K562 (cell line): ENCODE data around the gene ERC2. TPM values are rescaled to one million over a fixed set of nuclear protein-coding genes. Genes with fewer than 3 reads are reported as not detected.

ENCODE experiments used
- ATAC-seq: fragments of 200-7000 bp; cut with Tn5 transposase; 3 replicates; pipeline ENCODE4 v1.9.1; 2020; ENCODE audit warnings: moderate library complexity
- BruUV-seq: library from RNA; stranded (reverse); fragments of 400-500 nt; replicated peaks from 2 replicates; lab custom pipeline; 2021; lab: Mats Ljungman, UMichigan
- CTCF ChIA-PET: fragments of 300-600 bp; formaldehyde crosslinking; extraction: SDS; loops from one replicate; lab custom pipeline; 2021; ENCODE audit warnings: low intra/inter-chr PET ratio; lab: Yijun Ruan, JAX
- POLR2A ChIA-PET: fragments of 300-600, 350-650 bp; sonication (Branson Sonifier 250); formaldehyde crosslinking; extraction: SDS; loops from one replicate; lab custom pipeline; 2021; ENCODE audit warnings: antibody characterized with exemption, inconsistent platforms; lab: Yijun Ruan, JAX
- DNase-seq, 4 experiments: peaks; one replicate each; pipeline versions ENCODE4 v3.0.0 to v3.0.0-alpha.2; 2011 to 2018; ENCODE audit warnings: low spot score in 3 of 4, mixed read lengths in 3 of 4; ENCODE audit errors: extremely low read depth in 1 of 4
- FAIRE-seq: peaks from 2 replicates; lab custom pipeline; 2011; peaks lifted over from hg19 to GRCh38; lab: Jason Lieb, UNC
- H2AFZ ChIP-seq: 2 replicates; pipeline ENCODE4 v1.6.0; 2011; ENCODE audit warnings: low read depth, low read length, control low read depth, inconsistent platforms
- H3K27ac ChIP-seq: fragments of 200-600 bp; 3 replicates; pipeline ENCODE4 v1.8.0; 2011; ENCODE audit warnings: low read depth, mild to moderate bottlenecking, control low read depth, inconsistent platforms, low read length, moderate library complexity, mixed read lengths; ENCODE audit errors: extremely low read depth
- H3K27me3 ChIP-seq, 2 experiments: fragments of 300-600 bp in 1 of 2; 2 replicates in 1 of 2; 3 replicates in 1 of 2; pipeline versions ENCODE4 v1.6.0 to v1.8.0; 2011; ENCODE audit warnings: inconsistent platforms in 2 of 2, low read length in 2 of 2, mild to moderate bottlenecking in 1 of 2, mixed read lengths in 1 of 2, moderate library complexity in 1 of 2; ENCODE audit not compliant: control insufficient read depth in 2 of 2, insufficient read depth in 2 of 2
- H3K36me3 ChIP-seq: fragments of 300-600 bp; 3 replicates; pipeline ENCODE4 v1.8.0; 2011; ENCODE audit warnings: mild to moderate bottlenecking, low read length, inconsistent platforms; ENCODE audit not compliant: control insufficient read depth, insufficient read depth
- H3K4me1 ChIP-seq, 2 experiments: fragments of 200-600 bp in 1 of 2; replicated peaks in 1 of 2; 2 replicates in 1 of 2; 3 replicates in 1 of 2; pipeline versions ENCODE4 v1.5.1 to v1.8.0; 2011; ENCODE audit warnings: inconsistent platforms in 2 of 2, low read length in 2 of 2, mild to moderate bottlenecking in 1 of 2, mixed read lengths in 1 of 2, moderate library complexity in 1 of 2; ENCODE audit not compliant: control insufficient read depth in 2 of 2, insufficient read depth in 2 of 2
- H3K4me2 ChIP-seq: 2 replicates; pipeline ENCODE4 v1.6.1; 2011; ENCODE audit warnings: low read length, control low read depth, inconsistent platforms, mixed read lengths; ENCODE audit not compliant: insufficient read depth
- H3K4me3 ChIP-seq: fragments of 200-600 bp; sonication (generic), shearing (Covaris generic); 2 replicates; pipeline ENCODE4 v1.5.1; 2016; ENCODE audit warnings: control low read depth, inconsistent platforms
- H3K79me2 ChIP-seq: fragments of 200-600 bp; 3 replicates; pipeline ENCODE4 v1.8.0; 2011; ENCODE audit warnings: low read length, inconsistent platforms; ENCODE audit not compliant: control insufficient read depth, insufficient read depth
- H3K9ac ChIP-seq, 2 experiments: 2 replicates each; pipeline versions ENCODE4 v1.6.0 to v1.6.1; 2011; ENCODE audit warnings: low read depth in 2 of 2, low read length in 2 of 2, control low read depth in 1 of 2, inconsistent platforms in 1 of 2, mild to moderate bottlenecking in 1 of 2, mixed read lengths in 1 of 2; ENCODE audit not compliant: insufficient read depth in 1 of 2
- H3K9me1 ChIP-seq: one replicate; pipeline ENCODE4 v1.6.0; 2011; ENCODE audit warnings: inconsistent platforms, mild to moderate bottlenecking, low read length, moderate library complexity; ENCODE audit not compliant: control insufficient read depth, insufficient read depth
- H3K9me3 ChIP-seq: replicated peaks from 2 replicates; pipeline ENCODE4 v1.5.1; 2011; ENCODE audit warnings: low read depth, low read length, inconsistent platforms; ENCODE audit not compliant: control insufficient read depth, insufficient read depth
- H4K20me1 ChIP-seq: replicated peaks from 2 replicates; pipeline ENCODE4 v1.6.1; 2011; ENCODE audit warnings: low read length, inconsistent platforms, mixed read lengths; ENCODE audit not compliant: control insufficient read depth, insufficient read depth
- ESRRA ChIP-seq: fragments of 450-650 bp; IDR thresholded peaks from 2 replicates; pipeline ENCODE4 v1.6.1; 2014; ENCODE audit warnings: low read depth, mild to moderate bottlenecking, moderate library complexity, borderline replicate concordance
- GABPB2 ChIP-seq: fragments of 250-450 bp; sonication (Bioruptor Pico); conservative IDR thresholded peaks from 2 replicates; pipeline ENCODE4 v1.5.1; 2021; ENCODE audit warnings: mild to moderate bottlenecking
- GATA2 ChIP-seq: sonication (generic); formaldehyde crosslinking; IDR thresholded peaks from 2 replicates; pipeline ENCODE4 v1.4.0; 2020; ENCODE audit warnings: mild to moderate bottlenecking, missing genetic modification reagents
- MYBL2 ChIP-seq, 2 experiments: fragments of 450-650 bp in 1 of 2; sonication (generic) in 1 of 2; formaldehyde crosslinking in 1 of 2; IDR thresholded peaks; 2 replicates each; pipeline versions ENCODE4 v1.6.1 to v1.8.1; 2017 to 2022; ENCODE audit warnings: borderline replicate concordance in 1 of 2, inconsistent platforms in 1 of 2, low read depth in 1 of 2, mild to moderate bottlenecking in 1 of 2, missing genetic modification reagents in 1 of 2, moderate library complexity in 1 of 2
- NR2C1 ChIP-seq, 2 experiments: fragments of 450-650 bp; IDR thresholded peaks; 2 replicates each; pipeline ENCODE4 v1.6.1; 2017; ENCODE audit warnings: mild to moderate bottlenecking in 2 of 2, antibody characterized with exemption in 1 of 2, inconsistent platforms in 1 of 2, missing compliant biosample characterization in 1 of 2, missing genetic modification characterization in 1 of 2
- PRMT5 ChIP-seq: sonication (generic); formaldehyde crosslinking; IDR thresholded peaks from 2 replicates; pipeline ENCODE4 v1.5.0; 2020; ENCODE audit warnings: missing genetic modification reagents
- RBM15 ChIP-seq: fragments of 200-400 bp; formaldehyde crosslinking; IDR thresholded peaks from 2 replicates; pipeline ENCODE4 v1.6.1; 2018; ENCODE audit warnings: mild to moderate bottlenecking, low read length, moderate library complexity; ENCODE audit not compliant: insufficient read depth
- SMAD2 ChIP-seq: fragments of 150-350 bp; IDR thresholded peaks from 2 replicates; pipeline ENCODE4 v1.6.1; 2014; ENCODE audit warnings: low read depth, mild to moderate bottlenecking, low read length
- SREBF1 ChIP-seq: fragments of 150-350 bp; IDR thresholded peaks from 2 replicates; pipeline ENCODE4 v1.6.1; 2014; ENCODE audit warnings: antibody characterized with exemption, low read depth, low read length, borderline replicate concordance
- USF2 ChIP-seq: sonication (generic); formaldehyde crosslinking; IDR thresholded peaks from 2 replicates; pipeline ENCODE4 v1.5.0; 2020; ENCODE audit warnings: missing genetic modification reagents
- ZBTB33 ChIP-seq: sonication (generic); formaldehyde crosslinking; IDR thresholded peaks from 2 replicates; pipeline ENCODE4 v1.8.1; 2023; ENCODE audit warnings: mild to moderate bottlenecking, missing genetic modification reagents
- ZNF133 ChIP-seq: fragments of 250-450 bp; sonication (Bioruptor Pico); IDR thresholded peaks from 2 replicates; pipeline ENCODE4 v1.4.0; 2020; ENCODE audit warnings: mild to moderate bottlenecking
- ZNF354B ChIP-seq: fragments of 250-450 bp; sonication (Bioruptor Pico); IDR thresholded peaks from 2 replicates; pipeline ENCODE4 v1.4.0; 2020
- ZNF583 ChIP-seq: fragments of 250-450 bp; sonication (Bioruptor Pico); IDR thresholded peaks from 2 replicates; pipeline ENCODE4 v1.4.0; 2020
- WGBS: fragments of 100-300 bp; shearing (Covaris generic); methylation state at CpG from one replicate; pipeline ENCODE4 v1.1.6; 2016; ENCODE audit warnings: low coverage, mixed read lengths; ENCODE audit not compliant: insufficient coverage; ENCODE audit errors: missing lambda C conversion rate; 5-methylcytosine and 5-hydroxymethylcytosine counted together
- in situ Hi-C: fragments of 300-500 bp; cut with MboI; formaldehyde crosslinking; loops from 4 replicates; pipeline ENCODE4 v1.15.0; 2018; ENCODE audit warnings: inconsistent platforms, mixed read lengths
- intact Hi-C: fragments of 100-400 bp; cut with micrococcal nuclease; formaldehyde crosslinking; loops from 2 replicates; pipeline ENCODE4 v1.14.2; 2022
- polyA plus RNA-seq, 8 experiments: library from polyadenylated mRNA; depleted of rRNA in 4 of 8; stranded (reverse) in 5 of 8; unstranded in 3 of 8; fragments of >200 nt; fragmentation: Nextera tagmentation in 2 of 8; fragmentation: Illumina TruSeq in 1 of 8; extraction: Ambion mirVana in 2 of 8; extraction: Trizol in 1 of 8; gene quantifications; 2 replicates each; pipeline versions ENCODE4 v1.2.1 to v1.2.3, GENCODE V29; 2011 to 2014; ENCODE audit warnings: inconsistent platforms in 1 of 8, missing spikeins in 1 of 8
- total RNA-seq, 7 experiments: library from RNA; depleted of rRNA in 6 of 7; stranded (reverse); fragments of >200 nt in 6 of 7; fragmentation: Illumina TruSeq in 2 of 7; extraction: Trizol in 2 of 7; gene quantifications; 2 replicates each; pipeline versions ENCODE4 v1.2.1 to v1.2.3, GENCODE V29; 2011 to 2021; ENCODE audit warnings: low replicate concordance in 1 of 7

The ERC2 gene
- total and polyA plus RNA-seq, 9 of the 15 experiments (the other 6 are each of a cell fraction or from before 2014, with no cell fraction given), result 0.04 to 0.18 (median 0.07) TPM; not detected in 2

- in situ Hi-C loops, result no loop called here
- Histone ChIP-seq H4K20me1 (no peaks in the 10 kb centered on the region), H3K9ac (no peak overlapping the region), H3K9me3 (no peaks in the 10 kb centered on the region), H3K79me2 (no peaks in the 10 kb centered on the region), H3K36me3 (no peaks in the 10 kb centered on the region), H3K27ac (no peak overlapping the region), H3K27me3 (no peaks in the 10 kb centered on the region), H3K9me1 (no peaks in the 10 kb centered on the region), H3K4me2 (no peak overlapping the region), H3K4me1 (no peaks in the 10 kb centered on the region), H2AFZ (no peak overlapping the region), H3K4me3 (no peak overlapping the region)
- ChIA-PET CTCF (no interaction called here), POLR2A (no interaction called here)
- FAIRE-seq, result no peak
- no peak for TF ChIP-seq SREBF1
- no peak for TF ChIP-seq GABPB2 (CRISPR knock-in tag)
- no peak for TF ChIP-seq NR2C1 (IDR thresholded peaks at IDR 0.05)
- TF ChIP-seq NR2C1 (tag; IDR thresholded peaks at IDR 0.05), result no peak
- no peak for TF ChIP-seq ESRRA
- no TSS peak for BruUV-seq
- DNase-seq, result no peak
- 0% methylated on average over 2 of the region's 2 CpGs for WGBS
- intact Hi-C loops, result no loop called here
- ATAC-seq, result no peak
Measured at GRCh38 chr3:55716611-55717225, 751.5 kb downstream of the ERC2 start.

DNA sequence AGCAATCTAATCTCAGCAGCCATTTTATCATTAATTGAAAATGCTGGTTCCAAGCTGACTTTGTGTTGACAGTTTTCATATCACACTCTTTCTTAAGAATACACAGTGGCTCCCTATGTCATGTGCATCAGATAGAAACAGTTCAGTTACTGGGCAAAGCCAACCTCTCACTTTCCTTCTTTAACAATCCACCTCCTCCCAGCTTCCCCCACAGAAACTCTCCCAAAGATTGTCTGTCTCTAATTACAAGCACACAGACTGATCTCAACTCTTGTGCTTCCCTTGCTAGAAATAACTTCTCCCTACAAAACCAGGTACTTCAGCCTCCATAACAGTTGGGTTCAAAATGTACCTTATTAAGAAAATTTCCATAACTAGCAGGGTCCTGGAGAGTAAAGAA lies 752.2 kb downstream of the ERC2 start:
- ChIA-PET POLR2A (no interaction called here), CTCF (no interaction called here)
- no peaks in the 10 kb centered on the region for H3K27me3 ChIP-seq
- no peaks in the 10 kb centered on the region for H3K9me3 ChIP-seq
- no peaks in the 10 kb centered on the region for H3K4me1 ChIP-seq
- H3K4me3 ChIP-seq, result no peak overlapping the region
- no peaks in the 10 kb centered on the region for H4K20me1 ChIP-seq
- no peak for FAIRE-seq
- H2AFZ ChIP-seq, result no peak overlapping the region
- H3K27ac ChIP-seq, result no peak overlapping the region
- no peaks in the 10 kb centered on the region for H3K79me2 ChIP-seq
- intact Hi-C loops, result no loop called here
- no peak for DNase-seq
- no peak for TF ChIP-seq GATA2 (CRISPR knock-in tag)
- no peak for TF ChIP-seq ZBTB33 (CRISPR knock-in tag)
- no peak for TF ChIP-seq PRMT5
- no peak for TF ChIP-seq ZNF354B (CRISPR knock-in tag)
- no peak for TF ChIP-seq ZNF133 (CRISPR knock-in tag)
- no peak for TF ChIP-seq USF2 (CRISPR knock-in tag)
- TF ChIP-seq RBM15, result no peak
- TF ChIP-seq SMAD2, result no peak
- TF ChIP-seq MYBL2 (IDR thresholded peaks at IDR 0.05; ENCODE audit: low read depth), result no peak
- TF ChIP-seq MYBL2 (CRISPR knock-in tag; IDR thresholded peaks at IDR 0.05; ENCODE audit: borderline replicate concordance), result no peak
- TF ChIP-seq ZNF583 (CRISPR knock-in tag), result no peak
- no peaks in the 10 kb centered on the region for H3K9me1 ChIP-seq
- H3K4me2 ChIP-seq, result no peak overlapping the region
- no peak for ATAC-seq
- in situ Hi-C loops, result no loop called here
- no TSS peak for BruUV-seq
- H3K9ac ChIP-seq, result no peak overlapping the region
- H3K36me3 ChIP-seq, result no peaks in the 10 kb centered on the region
